VCaP (cell line): ENCODE results near the gene FBXO34.

ENCODE experiments used
- H3K27ac ChIP-seq: fragments of 450-650 bp; 2 replicates; pipeline ENCODE4 v1.5.1; 2017
- TF ChIP-seq, protein P1 (sequence below): fragments of 450-650 bp; conservative IDR thresholded peaks from 2 replicates; pipeline ENCODE4 v1.5.1; 2017; ENCODE audit warnings: mild to moderate bottlenecking, moderate library complexity

Gene FBXO34

DNA sequence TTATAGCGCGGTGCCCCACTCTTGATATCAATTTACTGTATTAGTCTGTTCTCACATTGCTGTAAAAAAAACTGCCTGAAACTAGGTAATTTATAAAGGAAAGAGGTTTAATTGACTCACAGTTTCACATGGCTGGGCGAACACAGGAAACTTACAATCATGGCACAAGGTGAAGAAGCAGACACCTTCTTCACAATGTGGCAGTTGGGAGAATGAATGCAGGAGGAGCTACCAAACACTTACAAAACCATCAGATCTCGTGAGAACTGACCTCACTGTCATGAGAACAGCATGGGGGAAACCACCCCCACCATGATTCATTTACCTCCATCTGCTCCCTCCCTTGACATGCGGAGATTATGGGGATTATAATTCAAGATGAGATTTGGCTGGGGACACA is 42.3 kb downstream of the FBXO34 start:
- TF ChIP-seq, protein P1, sequence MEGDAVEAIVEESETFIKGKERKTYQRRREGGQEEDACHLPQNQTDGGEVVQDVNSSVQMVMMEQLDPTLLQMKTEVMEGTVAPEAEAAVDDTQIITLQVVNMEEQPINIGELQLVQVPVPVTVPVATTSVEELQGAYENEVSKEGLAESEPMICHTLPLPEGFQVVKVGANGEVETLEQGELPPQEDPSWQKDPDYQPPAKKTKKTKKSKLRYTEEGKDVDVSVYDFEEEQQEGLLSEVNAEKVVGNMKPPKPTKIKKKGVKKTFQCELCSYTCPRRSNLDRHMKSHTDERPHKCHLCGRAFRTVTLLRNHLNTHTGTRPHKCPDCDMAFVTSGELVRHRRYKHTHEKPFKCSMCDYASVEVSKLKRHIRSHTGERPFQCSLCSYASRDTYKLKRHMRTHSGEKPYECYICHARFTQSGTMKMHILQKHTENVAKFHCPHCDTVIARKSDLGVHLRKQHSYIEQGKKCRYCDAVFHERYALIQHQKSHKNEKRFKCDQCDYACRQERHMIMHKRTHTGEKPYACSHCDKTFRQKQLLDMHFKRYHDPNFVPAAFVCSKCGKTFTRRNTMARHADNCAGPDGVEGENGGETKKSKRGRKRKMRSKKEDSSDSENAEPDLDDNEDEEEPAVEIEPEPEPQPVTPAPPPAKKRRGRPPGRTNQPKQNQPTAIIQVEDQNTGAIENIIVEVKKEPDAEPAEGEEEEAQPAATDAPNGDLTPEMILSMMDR: no peak
- H3K27ac ChIP-seq: no peak overlapping the region

DNA sequence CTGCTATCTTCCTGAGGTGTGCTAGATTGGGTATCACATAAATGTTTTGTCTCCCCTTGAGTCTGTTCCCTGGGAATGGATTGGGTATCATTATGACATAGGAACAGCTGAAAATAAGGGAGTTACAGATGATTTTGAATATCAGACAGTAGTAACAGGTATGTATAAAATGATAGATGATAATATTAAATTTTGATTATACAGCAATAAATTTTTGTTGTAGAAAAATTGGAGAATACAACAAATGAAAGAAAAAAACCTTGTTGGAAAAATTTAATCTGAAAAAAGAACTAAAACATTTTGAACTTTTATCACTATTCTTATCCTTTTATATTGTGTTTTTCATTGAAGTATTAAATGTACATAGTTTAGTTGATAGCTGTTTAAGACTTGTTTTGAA is 43.2 kb downstream of the FBXO34 start:
- TF ChIP-seq, protein P1: no peak
- H3K27ac ChIP-seq: no peak overlapping the region

DNA sequence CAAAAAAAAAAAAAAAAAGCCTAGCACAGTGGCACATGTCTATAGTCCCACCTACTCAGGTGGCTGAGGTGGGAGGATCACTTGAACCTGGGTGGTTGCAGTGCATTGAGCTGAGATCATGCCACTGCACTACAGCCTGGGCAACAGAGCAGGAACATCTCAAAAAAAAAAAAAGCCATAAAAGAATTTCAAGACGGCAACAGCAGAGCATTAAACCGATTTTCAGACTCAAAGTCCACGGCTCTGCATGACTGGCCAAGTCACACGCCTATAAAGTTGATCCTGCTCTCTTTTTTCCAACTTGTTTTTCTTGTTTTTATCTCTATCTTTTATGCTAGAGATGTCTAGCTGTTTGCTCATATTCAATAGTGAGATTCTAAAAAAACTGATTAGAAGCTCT is 45.3 kb downstream of the FBXO34 start:
- TF ChIP-seq, protein P1: no peak
- peak overlapping the region; percentile 97 for H3K27ac ChIP-seq

DNA sequence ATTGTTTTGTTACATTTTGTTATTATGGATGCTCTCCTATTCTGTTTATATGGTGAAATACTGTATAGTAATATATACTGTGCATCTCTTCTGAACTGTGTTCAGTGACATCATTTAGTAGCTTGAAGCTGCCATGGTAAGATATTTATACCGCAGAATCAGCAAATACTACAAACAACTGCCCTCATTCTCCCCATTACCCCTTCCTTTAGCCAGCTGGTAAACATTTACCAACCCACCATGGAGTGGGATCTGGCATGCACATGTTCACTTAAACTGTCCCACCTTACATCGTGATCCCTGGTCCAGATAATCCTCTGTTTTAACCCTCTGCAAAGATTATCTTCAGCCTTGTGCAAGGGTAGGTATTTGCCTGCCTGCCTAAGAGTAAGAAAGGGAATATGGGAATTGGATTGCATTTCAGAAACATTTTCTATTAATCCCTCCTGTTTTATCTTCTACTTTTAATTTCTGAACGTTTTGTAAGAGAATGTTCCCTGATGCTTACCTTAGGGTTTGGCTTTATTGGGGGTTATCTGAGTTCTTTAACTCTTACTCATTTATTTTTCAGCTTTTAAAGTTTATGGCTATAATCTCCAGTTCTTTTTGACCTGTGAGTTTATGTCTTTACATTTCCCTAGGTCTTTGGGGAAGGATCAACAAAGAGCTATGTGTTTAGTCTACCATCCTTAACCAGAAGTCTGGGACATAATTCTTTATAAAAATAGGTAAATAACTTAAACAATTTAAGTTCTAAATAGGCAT is 46.5 kb downstream of the FBXO34 start:
- TF ChIP-seq, protein P1: no peak
- peak overlapping the region; percentile 97 for H3K27ac ChIP-seq

DNA sequence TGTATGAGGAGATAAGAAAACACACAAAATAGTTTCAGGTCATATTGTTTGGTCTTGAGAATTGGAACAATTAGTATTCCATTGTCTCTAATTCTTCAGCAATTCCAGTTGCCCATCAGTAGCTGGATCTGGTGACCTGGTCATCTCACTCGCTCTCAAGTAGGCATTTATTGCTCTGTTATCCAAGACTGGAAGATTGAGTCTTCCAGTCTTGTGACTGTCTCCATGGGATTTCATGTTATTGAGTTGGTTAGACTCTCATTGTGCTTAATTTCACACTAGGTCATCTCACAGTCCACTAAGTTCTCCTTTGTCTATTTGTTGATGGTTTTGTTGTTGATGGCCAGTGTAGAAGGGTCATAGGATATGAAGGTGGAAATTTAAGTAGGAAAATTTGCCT is 47.5 kb downstream of the FBXO34 start:
- TF ChIP-seq, protein P1: no peak
- peak overlapping the region; percentile 97 for H3K27ac ChIP-seq

- TF ChIP-seq, protein P1: no peak
These were observed 52.7 kb downstream of the FBXO34 start for GRCh38 chr14:55323910-55324309.

DNA sequence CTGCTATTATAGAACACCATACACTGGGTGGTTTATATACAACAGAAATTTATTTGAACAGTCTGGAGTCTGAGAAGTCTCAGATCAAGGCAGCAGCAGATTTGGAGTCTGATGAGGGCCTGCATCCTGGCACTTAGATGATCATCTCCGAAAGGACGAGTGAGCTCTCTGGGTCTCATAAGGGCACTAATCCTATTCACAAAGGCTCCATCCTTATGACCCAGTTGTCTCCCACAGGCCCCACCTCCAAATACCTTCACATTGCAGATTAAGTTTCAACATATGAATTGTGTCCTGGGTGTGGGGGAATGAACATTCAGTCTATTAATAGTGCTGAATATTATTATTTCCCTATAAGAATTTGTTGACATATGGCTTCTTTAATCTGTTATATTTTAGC is 53.6 kb downstream of the FBXO34 start:
- TF ChIP-seq, protein P1: no peak

More at GRCh38 chr14:55323910-55324309, 52.7 kb downstream of the FBXO34 start:
- no peak overlapping the region for H3K27ac ChIP-seq

More for the DNA sequence above, 53.6 kb downstream of the FBXO34 start:
- H3K27ac ChIP-seq: no peak overlapping the region
